Thyroid gland (tissue), 4 donors: Measurements from ENCODE around the gene TFF2. TPM values are rescaled to one million over a fixed set of nuclear protein-coding genes. Genes with fewer than 3 reads are reported as not detected.

ENCODE experiments used
- DNase-seq, 2 donors: peaks; one replicate each; pipeline ENCODE4 v3.0.0-alpha.2; 2019
- H3K27ac ChIP-seq, 3 donors: fragments of 200-600 bp; sonication (generic); 1 replicate in 2 of 3; 2 replicates in 1 of 3; pipeline ENCODE4 v1.5.1; 2016 to 2019; ENCODE audit warnings: mild to moderate bottlenecking in 1 of 3, moderate library complexity in 1 of 3
- H3K27me3 ChIP-seq: fragments of 200-600 bp; sonication (generic); one replicate; pipeline ENCODE4 v1.5.1; 2019
- H3K36me3 ChIP-seq, 2 donors: fragments of 200-600 bp; sonication (generic); one replicate each; pipeline ENCODE4 v1.5.1; 2016 to 2019
- H3K4me1 ChIP-seq, 2 donors: fragments of 200-600 bp; sonication (generic); one replicate each; pipeline ENCODE4 v1.5.1; 2017 to 2019
- H3K4me3 ChIP-seq, 3 donors: fragments of 200-600 bp; sonication (generic); replicated peaks in 1 of 3; 1 replicate in 2 of 3; 2 replicates in 1 of 3; pipeline ENCODE4 v1.5.1; 2016; ENCODE audit warnings: mild to moderate bottlenecking in 1 of 3
- H3K9me3 ChIP-seq: fragments of 200-600 bp; sonication (generic); one replicate; pipeline ENCODE4 v1.5.1; 2017
- CTCF ChIP-seq, 6 experiments: fragments of 200-600 bp in 3 of 6; fragments of 450-650 bp in 3 of 6; sonication (generic) in 3 of 6; IDR thresholded peaks; one replicate each; pipeline ENCODE4 v1.5.1; 2016 to 2019; ENCODE audit warnings: antibody characterized with exemption in 6 of 6, mild to moderate bottlenecking in 2 of 6, inconsistent platforms in 1 of 6, moderate library complexity in 1 of 6
- POLR2A ChIP-seq, 2 donors: fragments of 450-650 bp; IDR thresholded peaks; one replicate each; pipeline ENCODE4 v1.6.1; 2017; ENCODE audit warnings: antibody characterized with exemption in 2 of 2, mild to moderate bottlenecking in 2 of 2, moderate library complexity in 1 of 2
- WGBS, 2 donors: methylation state at CpG; one replicate each; pipeline ENCODE4 v1.1.5; 2017; 5-methylcytosine and 5-hydroxymethylcytosine counted together
- intact Hi-C: fragments of 100-400 bp; cut with DNase I; formaldehyde crosslinking; loops from one replicate; pipeline ENCODE4 v1.15.1; 2023
- total RNA-seq, 4 donors: library from RNA; depleted of rRNA; stranded (reverse); fragments of >200 nt; gene quantifications; one replicate each; pipeline ENCODE4 v1.2.3, GENCODE V29; 2016

Gene TFF2
- total RNA-seq, 4 donors from 2014 or later, result 2.5 to 14.3 TPM; not detected in 2

GRCh38 chr21:42365770-42366169, 15.0 kb upstream of the TFF2 start:
- H3K4me3 ChIP-seq, result no peak overlapping the region
- H3K36me3 ChIP-seq, result no peaks in the 10 kb centered on the region
- TF ChIP-seq POLR2A (IDR thresholded peaks at IDR 0.05), result no peak
- TF ChIP-seq CTCF (IDR thresholded peaks at IDR 0.05), result no peak
- H3K27me3 ChIP-seq, result no peaks in the 10 kb centered on the region
- peaks cover 8 to 14% of the 10 kb centered on the region in 2 donors for H3K4me1 ChIP-seq
- DNase-seq, result no peak
- H3K27ac ChIP-seq, result no peak overlapping the region
- intact Hi-C loops, result no loop called here
- no peaks in the 10 kb centered on the region for H3K9me3 ChIP-seq
- 77 to 96% methylated on average over 2 to 3 of the region's 6 CpGs for WGBS, 2 donors

- H3K27ac ChIP-seq, result no peak overlapping the region
- no peak overlapping the region for H3K4me3 ChIP-seq
- no peak for DNase-seq
- no peaks in the 10 kb centered on the region for H3K9me3 ChIP-seq
- H3K36me3 ChIP-seq, result no peaks in the 10 kb centered on the region
- WGBS, 2 donors, result 81 to 87% methylated on average over 9 to 13 of the region's 13 CpGs
- no peak for TF ChIP-seq POLR2A (IDR thresholded peaks at IDR 0.05)
- no peak for TF ChIP-seq CTCF (IDR thresholded peaks at IDR 0.05)
- H3K27me3 ChIP-seq, result no peaks in the 10 kb centered on the region
- peaks cover 8 to 14% of the 10 kb centered on the region in 2 donors for H3K4me1 ChIP-seq
- intact Hi-C loops, result no loop called here
Measured at GRCh38 chr21:42364304-42364865, 13.6 kb upstream of the TFF2 start.

GRCh38 chr21:42363312-42363711, 12.5 kb upstream of the TFF2 start:
- intact Hi-C loops, result no loop called here
- peaks cover 8 to 14% of the 10 kb centered on the region in 2 donors for H3K4me1 ChIP-seq
- H3K4me3 ChIP-seq, result no peak overlapping the region
- H3K36me3 ChIP-seq, result no peaks in the 10 kb centered on the region
- peak overlapping the region in 2 of 3 donors; percentile 20 to 43 for H3K27ac ChIP-seq
- no peak for DNase-seq
- H3K9me3 ChIP-seq, result no peaks in the 10 kb centered on the region
- 77 to 78% methylated on average over 8 of the region's 8 CpGs for WGBS, 2 donors
- no peak for TF ChIP-seq CTCF (IDR thresholded peaks at IDR 0.05)
- no peak for TF ChIP-seq POLR2A (IDR thresholded peaks at IDR 0.05)
- no peaks in the 10 kb centered on the region for H3K27me3 ChIP-seq

DNA sequence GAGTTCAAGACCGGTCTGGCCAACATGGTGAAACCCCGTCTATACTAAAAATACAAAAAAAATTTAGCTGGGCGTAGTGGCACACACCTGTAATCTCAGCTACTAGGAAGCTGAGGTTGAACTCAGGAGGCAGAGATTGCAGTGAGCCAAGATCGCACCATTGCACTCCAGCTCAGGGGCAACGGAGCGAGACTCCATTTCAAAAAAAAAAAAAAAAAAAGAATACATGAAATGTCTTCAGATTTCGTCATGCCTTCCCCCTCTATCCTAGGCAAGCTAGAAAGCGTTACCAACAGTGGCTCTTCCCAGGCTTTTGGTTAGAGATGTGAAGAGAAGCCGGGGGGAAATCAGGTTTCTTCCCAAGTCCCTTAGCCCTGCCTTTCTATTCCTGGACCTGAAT, 11.9 kb upstream of the TFF2 start:
- peak; percentile 55 to 60 for DNase-seq
- H3K4me1 ChIP-seq, result peaks cover 10 to 19% of the 10 kb centered on the region in 2 donors
- intact Hi-C loops, result no loop called here
- peak overlapping the region in 2 of 3 donors; percentile 43 to 66 for H3K27ac ChIP-seq
- no peak overlapping the region for H3K4me3 ChIP-seq
- H3K27me3 ChIP-seq, result no peaks in the 10 kb centered on the region
- H3K9me3 ChIP-seq, result no peaks in the 10 kb centered on the region
- TF ChIP-seq CTCF (IDR thresholded peaks at IDR 0.05), result no peak
- no peak for TF ChIP-seq POLR2A (IDR thresholded peaks at IDR 0.05)
- no peaks in the 10 kb centered on the region for H3K36me3 ChIP-seq
- WGBS, 2 donors, result 39 to 41% methylated on average over 9 of the region's 9 CpGs

GRCh38 chr21:42362198-42362597, 11.4 kb upstream of the TFF2 start:
- Histone ChIP-seq H3K27ac (peak overlapping the region in 2 of 3 donors; percentile 43 to 66), H3K4me1 (peaks cover 15 to 24% of the 10 kb centered on the region in 2 donors), H3K36me3 (no peaks in the 10 kb centered on the region), H3K9me3 (no peaks in the 10 kb centered on the region), H3K27me3 (no peaks in the 10 kb centered on the region), H3K4me3 (no peak overlapping the region)
- no peak for DNase-seq
- WGBS, 2 donors, result 86 to 89% methylated on average over 12 of the region's 12 CpGs
- intact Hi-C loops, result no loop called here
- no peak for TF ChIP-seq POLR2A (IDR thresholded peaks at IDR 0.05)
- TF ChIP-seq CTCF (IDR thresholded peaks at IDR 0.05), result no peak
